GM18498 (cell line): ENCODE data around the gene CNRIP1.
"Not testable (repeated sequence)": the region's sequence is repeated elsewhere in the genome, so short reads cannot be mapped to it uniquely, and the experiment has no call there.

Experiments
- ATAC-seq: cut with Tn5 transposase; IDR thresholded peaks from one replicate; pipeline ENCODE4 v1.9.1; 2021; ENCODE audit warnings: mild to moderate bottlenecking, moderate library complexity; ENCODE audit not compliant: unreplicated experiment

CNRIP1 gene, protein sequence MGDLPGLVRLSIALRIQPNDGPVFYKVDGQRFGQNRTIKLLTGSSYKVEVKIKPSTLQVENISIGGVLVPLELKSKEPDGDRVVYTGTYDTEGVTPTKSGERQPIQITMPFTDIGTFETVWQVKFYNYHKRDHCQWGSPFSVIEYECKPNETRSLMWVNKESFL

DNA sequence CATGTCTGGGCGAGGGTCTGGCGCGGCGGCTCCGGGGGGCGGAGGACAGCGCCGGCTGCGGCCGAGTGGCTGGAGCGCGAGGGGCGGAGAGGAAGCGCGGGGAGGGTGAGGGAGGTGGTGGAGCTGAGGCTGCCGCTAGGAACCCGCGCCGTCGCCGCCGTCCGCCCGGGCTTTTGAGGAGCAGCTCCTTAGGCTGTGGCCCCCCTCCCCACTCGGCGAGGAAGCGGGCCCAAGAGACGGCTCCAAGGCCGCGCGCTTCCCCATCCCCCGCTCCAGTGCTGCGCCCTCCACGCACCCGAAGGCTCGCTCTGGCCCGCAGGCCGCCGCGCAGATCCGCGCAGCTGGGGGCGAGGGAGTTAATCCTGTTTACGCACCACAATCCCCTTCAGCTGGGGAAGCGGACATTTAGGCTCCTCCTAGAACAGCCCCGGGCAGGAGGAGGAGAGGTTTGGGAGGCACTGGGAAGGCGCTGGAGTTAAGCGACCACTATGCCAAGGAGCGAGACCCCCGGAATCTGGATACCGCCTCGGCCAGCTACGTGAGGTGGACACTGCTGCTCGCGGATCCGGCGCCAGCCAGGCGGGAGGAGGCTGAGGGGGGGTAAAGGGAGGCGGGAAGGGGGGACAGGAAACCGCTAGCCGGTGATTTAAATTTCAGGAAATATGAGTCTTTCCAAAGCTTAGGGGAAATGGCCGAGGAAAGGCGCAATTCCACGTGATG is at the start of gene CNRIP1:
Gene CNRIP1, minus strand, starts transcription at position 552 of the 720 bp plus-strand sequence. Its CDS starts 549 bp downstream, at position 3.
- no peak for ATAC-seq

DNA sequence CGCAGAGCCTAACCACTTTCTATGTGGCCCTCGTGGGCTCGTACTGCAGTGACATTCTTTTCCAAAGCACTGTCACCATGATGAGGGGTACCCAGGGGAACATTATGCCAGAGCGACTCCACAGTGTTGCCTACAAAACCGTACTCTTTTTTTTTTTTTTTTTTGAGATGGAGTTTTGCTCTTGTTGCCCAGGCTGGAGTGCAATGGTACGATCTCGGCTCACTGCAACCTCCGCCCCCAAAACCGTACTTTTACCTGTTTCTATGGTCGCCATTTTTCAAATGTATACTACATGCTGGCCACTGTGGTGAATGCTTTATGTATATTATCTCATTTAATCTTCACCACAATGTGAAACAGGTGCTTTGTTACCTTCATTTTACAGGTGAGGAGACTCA is 49.6 kb upstream of the CNRIP1 start:
- no peak for ATAC-seq

DNA sequence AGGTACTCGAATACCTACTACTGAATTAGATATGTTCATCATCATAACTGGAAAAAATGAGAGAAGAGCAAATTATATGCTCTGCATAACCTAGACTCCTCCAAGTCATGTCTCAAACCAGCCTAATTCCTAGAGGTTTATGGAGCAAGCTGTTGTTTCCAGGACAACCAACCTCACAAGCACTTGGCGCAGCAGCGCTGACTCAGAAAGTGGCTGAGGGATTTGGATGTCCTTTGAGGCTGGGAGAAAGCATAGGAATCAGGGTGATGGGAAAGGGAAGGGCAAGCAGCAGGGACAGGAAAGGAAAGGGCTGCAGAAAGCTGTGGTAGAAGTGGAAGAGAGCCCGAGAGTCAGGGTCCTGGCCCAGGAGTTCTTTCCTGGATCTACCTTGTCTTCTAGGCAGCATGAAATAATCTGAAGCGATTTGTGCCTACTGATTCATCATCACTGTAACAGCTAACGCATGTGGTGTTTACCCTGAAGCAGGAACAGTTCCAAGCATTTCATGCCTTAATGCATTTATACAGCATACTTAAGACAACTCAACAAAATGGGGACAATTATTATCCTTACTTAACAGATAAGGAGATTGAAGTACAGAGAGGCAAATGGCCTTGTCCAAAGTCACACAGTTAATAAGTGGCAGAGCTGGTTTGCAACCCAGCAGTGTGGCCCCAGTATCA is 49.0 kb upstream of the CNRIP1 start:
- ATAC-seq, result no peak

DNA sequence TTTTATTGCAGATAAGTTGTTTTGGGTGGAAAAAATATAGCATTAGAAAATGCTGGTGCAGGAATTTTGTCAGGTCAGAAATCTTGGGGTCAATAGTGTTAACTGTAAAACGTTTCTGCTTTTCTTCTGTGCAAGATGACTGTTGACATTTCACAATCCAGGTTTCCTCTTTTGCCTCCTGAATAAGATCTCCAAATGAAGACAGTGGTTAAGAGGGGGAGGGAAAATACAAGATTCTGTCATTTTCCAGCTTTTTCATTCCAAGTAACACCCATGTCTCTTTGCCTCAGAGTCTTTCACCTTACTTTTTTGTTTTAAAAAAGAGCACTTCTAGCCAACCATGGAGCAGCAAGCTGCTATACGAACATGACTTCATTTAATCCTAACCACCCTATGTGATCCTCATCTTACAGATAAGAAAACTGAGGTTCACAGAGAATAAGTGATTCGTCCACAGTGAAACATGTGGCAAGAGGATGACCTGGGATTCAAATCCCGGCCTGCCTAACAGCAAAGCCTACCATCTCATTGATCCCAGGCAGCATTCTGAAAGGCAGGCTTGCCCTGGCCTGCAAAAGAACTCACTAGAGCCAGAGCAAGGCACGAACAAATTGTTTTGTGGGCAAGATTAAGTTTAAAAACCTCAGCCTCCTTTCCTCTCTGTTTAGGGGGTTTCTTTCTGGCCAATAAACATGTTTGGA is 48.4 kb upstream of the CNRIP1 start:
- no peak for ATAC-seq

DNA sequence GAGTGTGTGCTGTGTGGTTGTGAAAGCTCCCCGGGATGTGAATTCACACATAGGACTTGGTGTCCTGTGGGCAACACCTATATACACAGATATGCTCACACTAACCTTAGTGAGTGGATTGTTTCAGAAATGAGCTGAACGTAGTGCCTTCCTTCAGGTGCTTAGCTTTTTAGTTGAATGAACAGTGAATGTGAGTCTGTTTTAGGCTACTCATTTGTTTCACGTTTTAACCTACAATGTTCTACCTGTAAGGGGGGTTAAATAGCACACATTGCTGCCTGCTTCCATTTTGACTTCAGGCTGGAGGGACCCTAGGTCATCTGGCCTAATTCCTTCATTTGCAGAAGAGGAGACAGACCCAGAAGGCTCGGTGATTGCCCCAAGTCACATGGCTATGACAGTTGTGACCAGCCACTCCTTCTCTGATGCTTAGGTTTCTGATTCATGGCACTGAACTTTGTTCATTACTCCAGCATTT is 46.4 kb upstream of the CNRIP1 start:
- ATAC-seq, result peak; percentile 44

DNA sequence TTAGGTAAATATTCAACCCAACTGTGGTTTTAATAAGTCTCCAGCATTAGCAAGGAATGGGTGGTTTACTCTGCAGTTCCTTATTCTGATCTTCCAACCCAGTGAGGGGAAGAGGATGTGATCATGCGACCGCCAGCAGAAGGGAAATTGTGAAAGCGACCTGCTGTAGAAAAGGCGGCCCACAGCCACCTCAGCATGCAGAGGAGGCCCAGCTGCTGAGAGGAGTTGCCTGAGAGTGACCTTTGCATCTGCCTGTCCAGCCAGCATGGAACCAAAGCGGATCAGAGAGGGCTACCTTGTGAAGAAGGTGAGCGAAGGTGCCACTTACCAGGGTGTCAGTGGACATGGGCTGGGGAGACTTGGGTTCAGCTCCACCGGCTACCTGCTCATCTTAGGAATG is 45.3 kb upstream of the CNRIP1 start, which contains the start of gene PLEK:
Gene PLEK, plus strand, starts transcription at position 196 of the 400 bp plus-strand sequence. Its CDS starts 70 bp downstream, at position 266.
- peak; percentile 63 for ATAC-seq

DNA sequence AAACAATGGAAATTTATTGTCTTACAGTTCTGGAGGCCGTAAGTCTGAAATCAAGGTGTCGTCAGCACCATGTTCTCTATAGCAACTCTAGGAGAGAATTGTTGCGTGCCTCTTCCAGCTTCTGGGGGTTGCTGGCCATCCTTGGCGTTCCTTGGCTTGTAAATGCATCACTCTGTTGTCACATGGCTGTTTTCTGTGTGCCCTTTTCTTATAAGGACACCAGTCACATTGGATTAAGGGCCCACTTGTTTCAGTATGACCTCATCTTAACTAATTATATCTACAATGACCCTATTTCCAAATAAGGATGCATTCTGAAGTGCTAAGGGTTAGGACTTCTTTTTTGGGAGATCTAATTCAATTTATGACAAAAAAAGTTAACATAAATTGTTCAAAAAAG is 44.0 kb upstream of the CNRIP1 start:
- ATAC-seq, result no peak

DNA sequence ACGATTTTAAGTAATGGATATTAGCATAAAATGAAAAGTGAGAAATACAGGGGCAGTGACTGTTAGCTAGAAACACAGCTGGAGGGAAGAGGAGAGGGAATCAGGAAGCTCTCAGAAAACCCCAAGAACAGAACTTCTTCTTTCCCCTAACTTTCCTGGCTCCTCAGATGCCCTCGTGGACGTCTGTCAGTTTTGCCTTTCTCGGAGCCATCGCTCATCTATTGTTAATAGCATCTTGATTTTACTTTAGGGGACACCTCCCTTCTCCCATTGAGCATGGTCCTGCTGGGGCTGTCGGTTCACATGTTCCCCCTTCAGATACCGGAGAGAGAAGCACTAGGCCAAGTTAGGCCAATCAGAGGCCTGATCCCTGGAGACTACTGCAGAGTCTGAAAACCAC is 43.0 kb upstream of the CNRIP1 start:
- ATAC-seq, result no peak

DNA sequence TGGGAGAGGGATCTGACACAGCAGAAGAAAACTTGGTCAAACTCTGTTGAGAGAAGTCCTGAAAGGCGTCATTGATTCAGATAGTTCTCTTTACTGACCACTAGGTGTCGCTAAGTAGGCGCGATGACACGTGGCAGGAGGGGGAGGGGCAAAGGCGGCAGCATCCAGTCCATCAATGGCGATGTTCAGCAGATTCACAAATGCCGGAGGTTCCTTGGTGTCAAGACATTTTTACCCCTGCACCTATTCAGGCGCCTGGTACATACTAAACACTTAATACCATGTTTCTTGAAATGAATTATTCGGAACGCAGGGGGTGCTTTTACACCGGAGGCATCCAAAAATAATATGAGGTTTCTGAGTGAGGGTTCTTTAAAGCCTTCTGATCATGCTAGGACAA is 42.3 kb upstream of the CNRIP1 start:
- ATAC-seq, result peak; percentile 49

DNA sequence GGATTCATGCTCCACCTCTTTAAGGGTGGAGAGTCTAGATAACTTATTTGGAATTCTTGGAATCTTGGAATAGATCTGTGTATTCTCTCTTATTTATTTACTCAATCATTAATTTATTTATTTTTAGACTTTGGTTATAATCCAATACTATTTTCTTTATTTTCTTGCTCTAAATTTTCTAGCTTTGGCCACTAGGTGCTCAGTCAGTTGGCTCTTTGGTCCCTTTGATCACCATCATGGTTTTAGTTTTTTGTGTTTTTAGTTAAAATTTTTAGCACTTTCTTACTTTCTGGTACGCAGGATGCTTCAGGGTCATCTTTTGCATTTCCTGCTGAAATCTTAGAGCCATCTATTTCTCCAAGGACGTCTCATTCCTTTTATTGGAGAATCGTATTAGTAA is 40.1 kb upstream of the CNRIP1 start:
- ATAC-seq, result no peak

DNA sequence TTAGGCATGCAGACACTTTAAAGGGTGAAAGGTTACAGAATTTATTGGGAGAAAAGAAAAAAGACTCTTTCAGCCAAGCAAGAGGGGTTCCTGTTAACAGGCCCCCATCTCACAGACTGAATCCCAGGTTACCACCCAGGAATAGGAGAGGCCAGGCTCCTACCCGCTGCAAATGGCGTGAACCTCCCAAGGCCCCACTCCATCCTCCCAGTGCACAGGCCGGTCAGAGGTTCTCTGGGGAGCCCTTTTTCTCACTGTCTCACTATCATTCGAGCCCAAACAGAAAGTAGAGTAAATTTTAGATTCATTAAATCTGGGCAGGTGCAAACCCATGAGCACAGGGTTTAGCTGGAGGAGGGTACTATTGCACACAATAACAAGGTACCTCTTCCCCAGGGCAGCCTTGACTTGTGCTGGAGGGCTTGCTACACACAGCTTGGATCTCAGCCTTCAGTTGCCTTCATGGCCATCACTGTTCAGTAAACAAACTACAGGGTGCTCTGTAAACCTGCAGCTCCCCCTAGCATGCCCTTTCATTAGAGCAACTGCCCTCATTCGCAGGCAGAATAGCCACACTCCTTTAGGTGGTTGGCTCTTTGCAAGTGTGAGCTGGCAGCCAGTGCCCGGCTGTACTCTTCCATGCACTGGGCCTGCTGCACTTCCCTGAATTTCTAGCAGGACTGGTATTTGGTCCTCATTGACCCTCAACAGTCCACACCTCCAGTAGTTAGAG is 38.0 kb upstream of the CNRIP1 start:
- peak; percentile 67 for ATAC-seq

DNA sequence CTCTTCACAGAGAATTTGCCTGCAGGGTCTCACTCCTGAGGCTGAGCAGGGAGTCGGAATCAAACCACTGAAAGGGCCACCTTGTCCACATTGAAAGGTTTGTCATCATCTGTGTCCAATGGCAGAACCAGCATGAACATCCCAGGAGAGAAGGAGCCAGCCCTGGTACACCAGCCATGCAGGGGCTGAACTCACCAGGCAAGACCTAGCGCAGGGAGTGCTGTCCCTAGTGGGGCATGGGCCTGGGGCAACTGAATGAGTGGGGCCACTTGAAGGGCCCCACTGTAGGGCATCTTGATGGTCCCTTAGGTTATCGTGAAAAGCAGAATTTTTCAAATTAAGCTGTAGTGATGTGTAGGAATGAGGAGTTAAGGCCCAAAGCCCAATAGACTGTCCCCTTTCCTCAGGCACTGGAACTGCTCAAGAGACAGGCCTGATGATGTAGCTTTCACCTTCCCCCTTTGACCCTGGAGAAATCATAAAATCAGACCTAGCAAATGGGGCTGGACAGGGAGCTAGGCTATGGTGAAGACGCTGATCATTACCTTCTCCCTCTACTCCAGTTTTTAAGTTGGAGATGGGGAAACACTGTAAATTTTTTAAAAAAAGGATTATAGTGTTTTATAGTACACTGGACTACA is 37.0 kb upstream of the CNRIP1 start:
- no peak for ATAC-seq

DNA sequence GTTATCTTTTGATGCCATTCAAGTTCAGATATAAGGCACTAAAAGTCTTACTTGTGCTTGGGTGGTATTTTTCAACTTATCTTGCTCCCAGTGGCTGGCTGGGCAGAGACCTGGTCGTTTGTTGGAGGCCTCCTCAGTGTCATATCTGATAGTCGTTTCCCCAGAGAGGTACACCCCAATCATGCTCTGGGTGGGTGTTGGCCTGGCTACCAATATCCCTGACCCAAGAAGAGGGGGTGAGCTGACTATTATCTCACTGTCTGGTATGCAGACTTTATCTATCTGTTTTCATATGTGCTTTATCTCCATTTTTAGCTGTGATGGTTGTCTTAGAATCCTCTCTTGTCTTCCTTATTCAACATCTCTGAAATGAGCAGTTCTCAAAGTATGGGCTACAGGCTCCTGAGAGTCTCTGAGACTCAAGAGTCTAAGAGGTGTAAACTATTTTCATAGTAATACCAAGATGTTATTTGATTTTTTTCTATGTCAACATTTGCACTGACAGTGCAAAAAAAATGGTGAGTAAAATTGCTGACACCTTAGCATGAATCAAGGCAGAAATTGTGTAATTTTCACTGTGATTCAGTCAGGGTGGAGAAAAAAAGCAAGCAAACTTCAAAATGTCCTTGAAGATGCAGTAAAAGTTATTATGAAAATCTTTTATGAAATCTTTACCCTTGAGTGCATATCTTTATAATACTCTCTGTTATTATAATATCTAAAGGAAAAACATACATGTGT is 33.1 kb upstream of the CNRIP1 start:
- no peak for ATAC-seq

DNA sequence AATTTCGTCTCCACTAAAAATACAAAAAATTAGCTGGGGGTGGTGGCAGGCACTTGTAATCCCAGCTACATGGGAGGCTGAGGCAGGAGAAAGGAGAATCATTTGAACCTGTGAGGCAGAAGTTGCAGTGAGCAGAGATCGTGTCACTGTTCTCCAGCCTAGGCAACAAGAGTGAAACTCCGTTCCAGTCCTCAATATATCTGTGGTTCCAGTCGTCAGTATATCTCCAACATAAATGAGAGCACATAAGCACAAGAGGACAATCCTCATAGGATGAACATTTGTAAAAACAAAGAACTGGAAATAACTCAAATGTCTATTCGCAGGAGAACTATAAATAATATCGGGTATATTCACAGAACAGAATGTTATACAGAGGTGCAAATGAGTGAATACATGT is 32.2 kb upstream of the CNRIP1 start:
- ATAC-seq, result no peak

DNA sequence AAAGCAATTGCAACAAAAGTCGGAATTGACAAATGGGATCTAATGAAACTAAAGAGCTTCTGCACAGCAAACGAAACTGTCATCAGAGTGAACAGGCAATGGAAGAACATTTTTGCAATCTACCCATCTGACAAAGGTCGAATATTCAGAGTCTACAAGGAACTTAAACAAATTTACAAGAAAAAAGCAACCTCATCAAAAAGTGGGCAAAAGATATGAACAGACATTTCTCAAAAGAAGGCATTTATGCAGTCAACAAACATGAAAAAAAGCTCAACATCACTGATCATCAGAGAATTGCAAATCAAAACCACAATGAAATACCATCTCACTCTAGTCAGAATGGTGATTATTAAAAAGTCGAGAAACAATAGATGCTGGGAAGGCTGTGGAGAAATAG is 29.3 kb upstream of the CNRIP1 start:
- not testable (repeated sequence) for ATAC-seq

DNA sequence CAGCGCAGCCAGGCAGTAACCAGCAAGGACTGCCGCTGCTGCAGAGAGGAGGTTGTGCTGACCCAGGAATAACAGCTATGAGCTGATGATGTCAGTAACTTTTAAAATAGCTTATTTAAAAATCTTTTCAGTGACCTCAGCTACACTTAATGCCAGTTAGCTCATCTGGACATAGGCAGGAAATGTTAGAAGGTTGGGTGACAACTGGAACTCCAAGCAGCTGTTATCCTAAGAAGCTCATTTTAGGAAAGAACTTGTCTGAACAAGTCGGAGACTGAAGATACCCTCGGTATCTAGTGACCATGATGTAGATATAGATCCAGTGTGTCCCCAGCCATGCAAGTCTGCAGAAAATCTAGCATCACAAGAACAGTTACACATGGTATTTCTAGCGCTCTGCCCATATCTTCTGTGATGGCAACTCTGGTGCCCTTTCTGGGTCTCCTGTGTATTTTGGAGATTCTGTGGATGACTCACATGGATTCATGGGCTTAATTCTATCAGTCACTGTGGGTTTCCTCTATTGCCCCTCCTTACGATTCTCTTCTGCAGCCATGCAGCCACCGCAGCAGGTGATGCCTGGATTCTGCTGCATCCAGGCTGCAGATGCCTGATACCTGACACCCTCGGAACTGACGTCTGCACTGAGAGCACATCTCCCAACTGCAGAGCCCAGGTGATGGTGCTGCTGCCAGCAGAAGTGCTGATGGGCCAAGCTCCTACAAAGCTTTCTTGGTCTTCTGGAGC is 25.6 kb upstream of the CNRIP1 start:
- no peak for ATAC-seq

DNA sequence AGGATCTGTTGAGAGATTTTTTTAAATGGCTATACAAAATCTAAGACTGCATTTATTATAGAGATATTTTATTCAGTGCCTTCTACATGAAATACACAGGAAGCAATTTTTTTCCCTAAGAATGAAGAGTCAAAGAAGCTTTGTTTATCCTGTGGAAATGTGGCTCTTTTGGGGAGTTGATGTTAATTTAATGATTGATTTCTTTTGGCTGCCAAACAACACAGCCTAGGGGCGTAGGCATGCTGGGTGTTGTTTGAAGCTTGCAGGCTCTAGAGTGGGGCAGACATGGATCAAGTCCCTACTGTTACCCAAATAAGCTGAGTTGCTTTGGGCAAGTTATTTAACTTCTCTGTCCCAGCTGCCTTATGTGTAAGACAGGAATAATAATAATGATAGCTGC is 24.3 kb upstream of the CNRIP1 start:
- no peak for ATAC-seq

DNA sequence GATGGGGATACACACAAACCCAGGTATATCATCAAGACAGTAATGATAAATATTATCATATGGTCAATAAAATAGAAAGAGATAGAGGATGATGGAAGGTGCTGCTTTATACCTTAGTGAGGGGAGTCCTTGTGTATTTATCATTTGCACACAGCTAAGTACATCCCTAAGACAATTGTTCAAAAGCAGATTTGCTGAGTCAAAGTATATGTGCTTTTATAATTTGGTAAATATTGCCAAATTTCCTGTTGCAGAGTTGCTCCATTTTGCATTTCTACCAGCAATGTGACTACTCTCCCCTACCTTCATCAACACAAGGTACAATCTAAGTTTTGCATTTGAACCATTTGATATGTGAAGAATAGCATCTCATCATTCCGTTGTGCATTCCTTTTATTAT is 22.7 kb upstream of the CNRIP1 start:
- ATAC-seq, result no peak

DNA sequence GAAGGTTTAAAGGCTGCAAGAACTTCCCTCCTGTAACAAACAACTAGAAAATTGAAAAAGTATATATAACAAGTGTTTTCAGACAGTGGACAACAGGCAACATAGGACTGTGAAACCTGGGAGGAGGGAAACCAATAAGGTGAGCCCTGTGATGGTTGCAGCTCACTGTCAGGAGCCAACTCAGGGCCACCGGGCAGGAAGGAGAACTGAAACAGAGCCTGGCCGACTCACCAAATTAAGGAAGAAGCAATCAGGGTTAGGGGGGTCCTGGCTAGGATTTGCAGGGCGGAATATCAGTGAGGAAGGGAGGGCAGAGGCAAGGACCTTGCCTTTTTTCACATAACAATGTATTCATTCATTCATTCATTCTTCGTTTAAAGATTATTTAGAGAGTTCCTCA is 21.8 kb upstream of the CNRIP1 start:
- ATAC-seq, result no peak
